Ovary (tissue), 3 donors: Measurements from ENCODE around the gene PDS5B.

Source experiments
- EP300 ChIP-seq: sonication (generic); formaldehyde crosslinking; IDR thresholded peaks from one replicate; pipeline ENCODE4 v1.6.1; 2017; ENCODE audit warnings: antibody characterized with exemption
- POLR2A ChIP-seq: fragments of 450-650 bp; IDR thresholded peaks from one replicate; pipeline ENCODE4 v1.6.1; 2017; ENCODE audit warnings: antibody characterized with exemption, mild to moderate bottlenecking, moderate library complexity
- TF ChIP-seq, protein P1 (sequence below), 3 donors: fragments of 450-650 bp in 2 of 3; fragments of 200-600 bp in 1 of 3; IDR thresholded peaks; one replicate each; pipeline versions ENCODE4 v1.5.1 to v1.8.0; 2016 to 2022; ENCODE audit warnings: antibody characterized with exemption in 3 of 3, mild to moderate bottlenecking in 1 of 3
- donor health status: DM: no; HTN: no; CAD: no.

DNA sequence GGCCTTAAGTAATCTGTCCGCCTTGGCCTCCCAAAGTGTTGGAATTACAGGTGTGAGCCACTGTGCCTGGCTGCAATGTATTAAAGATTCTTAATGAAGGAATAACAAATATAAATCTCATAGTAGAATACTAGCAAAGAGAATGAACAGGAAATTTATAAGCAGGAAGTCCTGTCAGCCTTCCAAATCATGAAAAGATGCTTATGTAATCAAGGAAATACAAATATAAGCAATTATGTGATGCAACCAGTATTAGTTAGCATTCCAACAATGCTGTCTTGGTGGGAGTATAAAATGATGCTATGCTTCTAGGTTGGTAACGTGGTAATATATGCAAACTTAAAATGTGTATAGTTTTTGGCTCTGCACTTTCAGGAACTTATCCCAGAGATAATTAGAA lies 133.8 kb downstream of the PDS5B start:
- TF ChIP-seq, protein P1, sequence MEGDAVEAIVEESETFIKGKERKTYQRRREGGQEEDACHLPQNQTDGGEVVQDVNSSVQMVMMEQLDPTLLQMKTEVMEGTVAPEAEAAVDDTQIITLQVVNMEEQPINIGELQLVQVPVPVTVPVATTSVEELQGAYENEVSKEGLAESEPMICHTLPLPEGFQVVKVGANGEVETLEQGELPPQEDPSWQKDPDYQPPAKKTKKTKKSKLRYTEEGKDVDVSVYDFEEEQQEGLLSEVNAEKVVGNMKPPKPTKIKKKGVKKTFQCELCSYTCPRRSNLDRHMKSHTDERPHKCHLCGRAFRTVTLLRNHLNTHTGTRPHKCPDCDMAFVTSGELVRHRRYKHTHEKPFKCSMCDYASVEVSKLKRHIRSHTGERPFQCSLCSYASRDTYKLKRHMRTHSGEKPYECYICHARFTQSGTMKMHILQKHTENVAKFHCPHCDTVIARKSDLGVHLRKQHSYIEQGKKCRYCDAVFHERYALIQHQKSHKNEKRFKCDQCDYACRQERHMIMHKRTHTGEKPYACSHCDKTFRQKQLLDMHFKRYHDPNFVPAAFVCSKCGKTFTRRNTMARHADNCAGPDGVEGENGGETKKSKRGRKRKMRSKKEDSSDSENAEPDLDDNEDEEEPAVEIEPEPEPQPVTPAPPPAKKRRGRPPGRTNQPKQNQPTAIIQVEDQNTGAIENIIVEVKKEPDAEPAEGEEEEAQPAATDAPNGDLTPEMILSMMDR (IDR thresholded peaks at IDR 0.05): no peak
- TF ChIP-seq POLR2A: no peak
- no peak for TF ChIP-seq EP300
